ENCODE results near the gene HNRNPUL2. TPM values are rescaled to one million over a fixed set of nuclear protein-coding genes. Genes with fewer than 3 reads are reported as not detected.

Gene HNRNPUL2
- total and polyA plus RNA-seq, 9 of the 15 experiments (the other 6 are each of a cell fraction or from before 2014, with no cell fraction given), result 0.89 to 44.3 (median 15.2) TPM

- TF ChIP-seq HNRNPL (IDR thresholded peaks at IDR 0.05; ENCODE audit: low read depth, low read length), result no peak
- TF ChIP-seq SP1 (CRISPR knock-in tag; IDR thresholded peaks at IDR 0.05), result peak; percentile 24
- TF ChIP-seq ZNF740 (CRISPR knock-in tag; IDR thresholded peaks at IDR 0.05), result no peak
- TF ChIP-seq ZNF740 (tag; IDR thresholded peaks at IDR 0.05), result 0 out of 4 replicates have a peak, but pooled peaks of 1 of the 2 experiments have one; percentile 39
- TF ChIP-seq PKNOX1 (IDR thresholded peaks at IDR 0.05), result 0 out of 2 replicates have a peak, but pooled peaks have one; percentile 2
- TF ChIP-seq, protein P1, sequence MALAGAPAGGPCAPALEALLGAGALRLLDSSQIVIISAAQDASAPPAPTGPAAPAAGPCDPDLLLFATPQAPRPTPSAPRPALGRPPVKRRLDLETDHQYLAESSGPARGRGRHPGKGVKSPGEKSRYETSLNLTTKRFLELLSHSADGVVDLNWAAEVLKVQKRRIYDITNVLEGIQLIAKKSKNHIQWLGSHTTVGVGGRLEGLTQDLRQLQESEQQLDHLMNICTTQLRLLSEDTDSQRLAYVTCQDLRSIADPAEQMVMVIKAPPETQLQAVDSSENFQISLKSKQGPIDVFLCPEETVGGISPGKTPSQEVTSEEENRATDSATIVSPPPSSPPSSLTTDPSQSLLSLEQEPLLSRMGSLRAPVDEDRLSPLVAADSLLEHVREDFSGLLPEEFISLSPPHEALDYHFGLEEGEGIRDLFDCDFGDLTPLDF (CRISPR knock-in tag; IDR thresholded peaks at IDR 0.05), result peak; percentile 57; the same call in 1 of the 2 replicates
- 0 out of 2 replicates have a peak, but pooled peaks have one; percentile 4 for TF ChIP-seq LEF1 (IDR thresholded peaks at IDR 0.05)
- TF ChIP-seq MTA3 (IDR thresholded peaks at IDR 0.05; ENCODE audit: borderline replicate concordance), result peak; percentile 12; the same call in 1 of the 2 replicates
- TF ChIP-seq NR2C1 (IDR thresholded peaks at IDR 0.05), result peak; percentile 65
- TF ChIP-seq NR2C1 (tag; IDR thresholded peaks at IDR 0.05), result peak; percentile 54; the same call in 1 of the 2 replicates
- TF ChIP-seq, protein P2, sequence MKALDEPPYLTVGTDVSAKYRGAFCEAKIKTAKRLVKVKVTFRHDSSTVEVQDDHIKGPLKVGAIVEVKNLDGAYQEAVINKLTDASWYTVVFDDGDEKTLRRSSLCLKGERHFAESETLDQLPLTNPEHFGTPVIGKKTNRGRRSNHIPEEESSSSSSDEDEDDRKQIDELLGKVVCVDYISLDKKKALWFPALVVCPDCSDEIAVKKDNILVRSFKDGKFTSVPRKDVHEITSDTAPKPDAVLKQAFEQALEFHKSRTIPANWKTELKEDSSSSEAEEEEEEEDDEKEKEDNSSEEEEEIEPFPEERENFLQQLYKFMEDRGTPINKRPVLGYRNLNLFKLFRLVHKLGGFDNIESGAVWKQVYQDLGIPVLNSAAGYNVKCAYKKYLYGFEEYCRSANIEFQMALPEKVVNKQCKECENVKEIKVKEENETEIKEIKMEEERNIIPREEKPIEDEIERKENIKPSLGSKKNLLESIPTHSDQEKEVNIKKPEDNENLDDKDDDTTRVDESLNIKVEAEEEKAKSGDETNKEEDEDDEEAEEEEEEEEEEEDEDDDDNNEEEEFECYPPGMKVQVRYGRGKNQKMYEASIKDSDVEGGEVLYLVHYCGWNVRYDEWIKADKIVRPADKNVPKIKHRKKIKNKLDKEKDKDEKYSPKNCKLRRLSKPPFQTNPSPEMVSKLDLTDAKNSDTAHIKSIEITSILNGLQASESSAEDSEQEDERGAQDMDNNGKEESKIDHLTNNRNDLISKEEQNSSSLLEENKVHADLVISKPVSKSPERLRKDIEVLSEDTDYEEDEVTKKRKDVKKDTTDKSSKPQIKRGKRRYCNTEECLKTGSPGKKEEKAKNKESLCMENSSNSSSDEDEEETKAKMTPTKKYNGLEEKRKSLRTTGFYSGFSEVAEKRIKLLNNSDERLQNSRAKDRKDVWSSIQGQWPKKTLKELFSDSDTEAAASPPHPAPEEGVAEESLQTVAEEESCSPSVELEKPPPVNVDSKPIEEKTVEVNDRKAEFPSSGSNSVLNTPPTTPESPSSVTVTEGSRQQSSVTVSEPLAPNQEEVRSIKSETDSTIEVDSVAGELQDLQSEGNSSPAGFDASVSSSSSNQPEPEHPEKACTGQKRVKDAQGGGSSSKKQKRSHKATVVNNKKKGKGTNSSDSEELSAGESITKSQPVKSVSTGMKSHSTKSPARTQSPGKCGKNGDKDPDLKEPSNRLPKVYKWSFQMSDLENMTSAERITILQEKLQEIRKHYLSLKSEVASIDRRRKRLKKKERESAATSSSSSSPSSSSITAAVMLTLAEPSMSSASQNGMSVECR (CRISPR knock-in tag; IDR thresholded peaks at IDR 0.05), result 0 out of 2 replicates have a peak, but pooled peaks have one; percentile 28
- no peak for TF ChIP-seq ZNF217 (CRISPR knock-in tag; IDR thresholded peaks at IDR 0.05)
- TF ChIP-seq, protein P3, sequence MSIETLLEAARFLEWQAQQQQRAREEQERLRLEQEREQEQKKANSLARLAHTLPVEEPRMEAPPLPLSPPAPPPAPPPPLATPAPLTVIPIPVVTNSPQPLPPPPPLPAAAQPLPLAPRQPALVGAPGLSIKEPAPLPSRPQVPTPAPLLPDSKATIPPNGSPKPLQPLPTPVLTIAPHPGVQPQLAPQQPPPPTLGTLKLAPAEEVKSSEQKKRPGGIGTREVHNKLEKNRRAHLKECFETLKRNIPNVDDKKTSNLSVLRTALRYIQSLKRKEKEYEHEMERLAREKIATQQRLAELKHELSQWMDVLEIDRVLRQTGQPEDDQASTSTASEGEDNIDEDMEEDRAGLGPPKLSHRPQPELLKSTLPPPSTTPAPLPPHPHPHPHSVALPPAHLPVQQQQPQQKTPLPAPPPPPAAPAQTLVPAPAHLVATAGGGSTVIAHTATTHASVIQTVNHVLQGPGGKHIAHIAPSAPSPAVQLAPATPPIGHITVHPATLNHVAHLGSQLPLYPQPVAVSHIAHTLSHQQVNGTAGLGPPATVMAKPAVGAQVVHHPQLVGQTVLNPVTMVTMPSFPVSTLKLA (conservative IDR thresholded peaks at IDR 0.05), result 0 out of 4 replicates have a peak, but pooled peaks of 1 of the 2 experiments have one; percentile 11
These were observed 57.7 kb downstream of the HNRNPUL2 start (continued) for GRCh38 chr11:62669420-62670161.
